ENCODE measurements around the gene KPNA3.
"Not testable (repeated sequence)": the region's sequence is repeated elsewhere in the genome, so short reads cannot be mapped to it uniquely, and the experiment has no call there.

Gene KPNA3

GRCh38 chr13:49746111-49746510, 46.4 kb downstream of the KPNA3 start:
- peaks cover 48% of the 10 kb centered on the region for H3K36me3 ChIP-seq (ENCODE audit: control insufficient read depth, insufficient read depth, low read length, severe bottlenecking)
- no peak for DNase-seq (ENCODE audit: low read depth)

GRCh38 chr13:49740870-49741269, 51.6 kb downstream of the KPNA3 start:
- DNase-seq (ENCODE audit: low read depth), result no peak
- Histone ChIP-seq H3K4me3 (ENCODE audit: low read length) (no peak overlapping the region), H3K9me3 (ENCODE audit: control insufficient read depth, low read length) (no peaks in the 10 kb centered on the region), H3K36me3 (ENCODE audit: control insufficient read depth, insufficient read depth, low read length, severe bottlenecking) (peaks cover 54% of the 10 kb centered on the region), H3K27me3 (replicated peaks; ENCODE audit: control insufficient read depth, insufficient read depth, low read length) (no peaks in the 10 kb centered on the region), H3K4me1 (ENCODE audit: control insufficient read depth, insufficient read depth, low read length) (no peaks in the 10 kb centered on the region), H3K9ac (ENCODE audit: low read length) (no peak overlapping the region)

More at GRCh38 chr13:49746111-49746510, 46.4 kb downstream of the KPNA3 start:
- H3K27me3 ChIP-seq (replicated peaks; ENCODE audit: control insufficient read depth, insufficient read depth, low read length), result no peaks in the 10 kb centered on the region
- no peaks in the 10 kb centered on the region for H3K4me1 ChIP-seq (ENCODE audit: control insufficient read depth, insufficient read depth, low read length)
- no peak overlapping the region for H3K9ac ChIP-seq (ENCODE audit: low read length)
- H3K4me3 ChIP-seq (ENCODE audit: low read length), result no peak overlapping the region
- H3K9me3 ChIP-seq (ENCODE audit: control insufficient read depth, low read length), result no peaks in the 10 kb centered on the region

- H3K4me1 ChIP-seq (ENCODE audit: control insufficient read depth, insufficient read depth, low read length), result no peaks in the 10 kb centered on the region
- no peaks in the 10 kb centered on the region for H3K9me3 ChIP-seq (ENCODE audit: control insufficient read depth, low read length)
- H3K4me3 ChIP-seq (ENCODE audit: low read length), result no peak overlapping the region
- no peak for DNase-seq (ENCODE audit: low read depth)
- peaks cover 43% of the 10 kb centered on the region for H3K36me3 ChIP-seq (ENCODE audit: control insufficient read depth, insufficient read depth, low read length, severe bottlenecking)
- H3K9ac ChIP-seq (ENCODE audit: low read length), result no peak overlapping the region
- H3K27me3 ChIP-seq (replicated peaks; ENCODE audit: control insufficient read depth, insufficient read depth, low read length), result no peaks in the 10 kb centered on the region
Observed at GRCh38 chr13:49739498-49740187, 52.8 kb downstream of the KPNA3 start.

- no peaks in the 10 kb centered on the region for H3K27me3 ChIP-seq (replicated peaks; ENCODE audit: control insufficient read depth, insufficient read depth, low read length)
- no peak for DNase-seq (ENCODE audit: low read depth)
Observed at GRCh38 chr13:49733181-49733951, 59.1 kb downstream of the KPNA3 start.

GRCh38 chr13:49731766-49732165, 60.7 kb downstream of the KPNA3 start:
- peaks cover 15% of the 10 kb centered on the region for H3K4me1 ChIP-seq (ENCODE audit: control insufficient read depth, insufficient read depth, low read length)
- no peaks in the 10 kb centered on the region for H3K27me3 ChIP-seq (replicated peaks; ENCODE audit: control insufficient read depth, insufficient read depth, low read length)
- H3K9me3 ChIP-seq (ENCODE audit: control insufficient read depth, low read length), result no peaks in the 10 kb centered on the region
- peaks cover 21% of the 10 kb centered on the region for H3K36me3 ChIP-seq (ENCODE audit: control insufficient read depth, insufficient read depth, low read length, severe bottlenecking)
- no peak overlapping the region for H3K4me3 ChIP-seq (ENCODE audit: low read length)
- DNase-seq (ENCODE audit: low read depth), result peak; percentile 45
- no peak overlapping the region for H3K9ac ChIP-seq (ENCODE audit: low read length)

More at GRCh38 chr13:49733181-49733951, 59.1 kb downstream of the KPNA3 start:
- no peak overlapping the region for H3K4me3 ChIP-seq (ENCODE audit: low read length)
- no peak overlapping the region for H3K9ac ChIP-seq (ENCODE audit: low read length)
- H3K36me3 ChIP-seq (ENCODE audit: control insufficient read depth, insufficient read depth, low read length, severe bottlenecking), result peaks cover 15% of the 10 kb centered on the region
- peaks cover 15% of the 10 kb centered on the region for H3K4me1 ChIP-seq (ENCODE audit: control insufficient read depth, insufficient read depth, low read length)
- H3K9me3 ChIP-seq (ENCODE audit: control insufficient read depth, low read length), result no peaks in the 10 kb centered on the region

- H3K27me3 ChIP-seq (replicated peaks; ENCODE audit: control insufficient read depth, insufficient read depth, low read length), result no peaks in the 10 kb centered on the region
- no peak for DNase-seq (ENCODE audit: low read depth)
- H3K9me3 ChIP-seq (ENCODE audit: control insufficient read depth, low read length), result peaks cover 22% of the 10 kb centered on the region
- peaks cover under 1% of the 10 kb centered on the region for H3K4me1 ChIP-seq (ENCODE audit: control insufficient read depth, insufficient read depth, low read length)
- H3K36me3 ChIP-seq (ENCODE audit: control insufficient read depth, insufficient read depth, low read length, severe bottlenecking), result peaks cover 78% of the 10 kb centered on the region
- H3K9ac ChIP-seq (ENCODE audit: low read length), result no peak overlapping the region
- H3K4me3 ChIP-seq (ENCODE audit: low read length), result no peak overlapping the region
Observed at GRCh38 chr13:49716615-49717014, 75.9 kb downstream of the KPNA3 start.

- no peaks in the 10 kb centered on the region for H3K27me3 ChIP-seq (replicated peaks; ENCODE audit: control insufficient read depth, insufficient read depth, low read length)
- H3K4me3 ChIP-seq (ENCODE audit: low read length), result no peak overlapping the region
- peaks cover 22% of the 10 kb centered on the region for H3K9me3 ChIP-seq (ENCODE audit: control insufficient read depth, low read length)
- H3K36me3 ChIP-seq (ENCODE audit: control insufficient read depth, insufficient read depth, low read length, severe bottlenecking), result peaks cover 73% of the 10 kb centered on the region
- H3K9ac ChIP-seq (ENCODE audit: low read length), result no peak overlapping the region
- DNase-seq (ENCODE audit: low read depth), result no peak
- peaks cover 6% of the 10 kb centered on the region for H3K4me1 ChIP-seq (ENCODE audit: control insufficient read depth, insufficient read depth, low read length)
Observed at GRCh38 chr13:49714757-49715156, 77.7 kb downstream of the KPNA3 start.

- Histone ChIP-seq H3K36me3 (ENCODE audit: control insufficient read depth, insufficient read depth, low read length, severe bottlenecking) (peaks cover 64% of the 10 kb centered on the region), H3K4me3 (ENCODE audit: low read length) (no peak overlapping the region), H3K9me3 (ENCODE audit: control insufficient read depth, low read length) (peaks cover 22% of the 10 kb centered on the region), H3K4me1 (ENCODE audit: control insufficient read depth, insufficient read depth, low read length) (peaks cover 6% of the 10 kb centered on the region), H3K27me3 (replicated peaks; ENCODE audit: control insufficient read depth, insufficient read depth, low read length) (no peaks in the 10 kb centered on the region), H3K9ac (ENCODE audit: low read length) (no peak overlapping the region)
- peak; percentile 72 for DNase-seq (ENCODE audit: low read depth)
Observed at GRCh38 chr13:49711218-49711863, 81.1 kb downstream of the KPNA3 start.

GRCh38 chr13:49704264-49704663, 88.2 kb downstream of the KPNA3 start:
- H3K36me3 ChIP-seq (ENCODE audit: control insufficient read depth, insufficient read depth, low read length, severe bottlenecking), result peaks cover 63% of the 10 kb centered on the region
- not testable (repeated sequence) for H3K9me3 ChIP-seq (ENCODE audit: control insufficient read depth, low read length); H3K4me1 ChIP-seq (ENCODE audit: control insufficient read depth, insufficient read depth, low read length); H3K9ac ChIP-seq (ENCODE audit: low read length); H3K27me3 ChIP-seq (replicated peaks; ENCODE audit: control insufficient read depth, insufficient read depth, low read length); DNase-seq (ENCODE audit: low read depth); H3K4me3 ChIP-seq (ENCODE audit: low read length)

- Histone ChIP-seq H3K9me3 (ENCODE audit: control insufficient read depth, low read length) (no peaks in the 10 kb centered on the region), H3K4me1 (ENCODE audit: control insufficient read depth, insufficient read depth, low read length) (no peaks in the 10 kb centered on the region), H3K36me3 (ENCODE audit: control insufficient read depth, insufficient read depth, low read length, severe bottlenecking) (peaks cover 61% of the 10 kb centered on the region), H3K4me3 (ENCODE audit: low read length) (no peak overlapping the region), H3K27me3 (replicated peaks; ENCODE audit: control insufficient read depth, insufficient read depth, low read length) (no peaks in the 10 kb centered on the region), H3K9ac (ENCODE audit: low read length) (no peak overlapping the region)
- no peak for DNase-seq (ENCODE audit: low read depth)
Observed at GRCh38 chr13:49701491-49701890, 91.0 kb downstream of the KPNA3 start.

- H3K9ac ChIP-seq (ENCODE audit: low read length), result no peak overlapping the region
- no peaks in the 10 kb centered on the region for H3K9me3 ChIP-seq (ENCODE audit: control insufficient read depth, low read length)
- H3K27me3 ChIP-seq (replicated peaks; ENCODE audit: control insufficient read depth, insufficient read depth, low read length), result no peaks in the 10 kb centered on the region
- H3K36me3 ChIP-seq (ENCODE audit: control insufficient read depth, insufficient read depth, low read length, severe bottlenecking), result peaks cover 41% of the 10 kb centered on the region
- H3K4me1 ChIP-seq (ENCODE audit: control insufficient read depth, insufficient read depth, low read length), result no peaks in the 10 kb centered on the region
- no peak for DNase-seq (ENCODE audit: low read depth)
- no peak overlapping the region for H3K4me3 ChIP-seq (ENCODE audit: low read length)
Observed at GRCh38 chr13:49697468-49697867, 95.0 kb downstream of the KPNA3 start.

Measured in adipocyte (in vitro differentiated cells).